Measurements from ENCODE around the gene CLIC3. TPM values are rescaled to one million over a fixed set of nuclear protein-coding genes. Genes with fewer than 3 reads are reported as not detected.
A peak's percentile ranks its signal among the peaks of the same experiment; 100 is the strongest.

The CLIC3 gene
- total and polyA plus RNA-seq, 8 donors, result 0.24 to 1.3 (median 0.41) TPM; not detected in 1

DNA sequence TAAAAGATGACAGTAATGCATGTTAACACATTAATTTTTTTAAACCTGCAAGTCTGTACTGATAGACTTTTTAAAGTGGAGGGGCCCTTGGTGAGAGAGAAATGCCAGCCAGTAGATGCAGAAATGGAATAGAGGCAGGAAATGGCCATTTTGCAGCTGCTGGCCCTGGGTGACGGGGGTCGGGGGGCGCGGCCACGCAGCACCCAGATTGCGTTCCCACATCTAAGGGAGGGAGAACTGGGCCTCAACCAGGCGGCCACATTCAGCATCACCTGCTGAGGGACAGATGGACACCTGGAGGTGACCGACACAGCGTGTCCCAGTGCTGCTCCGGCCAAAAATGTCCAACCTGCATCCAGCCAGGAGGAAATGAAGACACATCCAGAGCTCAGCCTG, 6.3 kb upstream of the CLIC3 start:
- 69 to 82% methylated on average over 10 of the region's 10 CpGs for WGBS, 2 donors
- Histone ChIP-seq H3K9me3 (no peaks in the 10 kb centered on the region), H3K27ac (no peak overlapping the region), H3K4me3 (no peak overlapping the region), H3K27me3 (no peaks in the 10 kb centered on the region), H3K36me3 (no peaks in the 10 kb centered on the region), H3K4me1 (no peaks in the 10 kb centered on the region)
- ATAC-seq, result no peak
- no peak for FAIRE-seq
- no peak for DNase-seq
- no peak for TF ChIP-seq CTCF (IDR thresholded peaks at IDR 0.05)
- intact Hi-C loops (cut with DNase I), result no loop called here

GRCh38 chr9:137001857-137002645, 5.7 kb upstream of the CLIC3 start:
- Histone ChIP-seq H3K27me3 (no peaks in the 10 kb centered on the region), H3K4me3 (no peak overlapping the region), H3K36me3 (no peaks in the 10 kb centered on the region), H3K27ac (no peak overlapping the region), H3K4me1 (no peaks in the 10 kb centered on the region), H3K9me3 (no peaks in the 10 kb centered on the region)
- FAIRE-seq (no peak), ATAC-seq (no peak), DNase-seq (no peak)
- 65 to 80% methylated on average over 19 to 20 of the region's 20 CpGs for WGBS, 2 donors
- no peak for TF ChIP-seq CTCF (IDR thresholded peaks at IDR 0.05)
- intact Hi-C loops (cut with DNase I), result no loop called here

GRCh38 chr9:137000177-137000930, 4.0 kb upstream of the CLIC3 start:
- Histone ChIP-seq H3K27ac (no peak overlapping the region), H3K4me3 (no peak overlapping the region), H3K36me3 (no peaks in the 10 kb centered on the region), H3K27me3 (no peaks in the 10 kb centered on the region), H3K9me3 (no peaks in the 10 kb centered on the region), H3K4me1 (no peaks in the 10 kb centered on the region)
- 66 to 72% methylated on average over 10 of the region's 10 CpGs for WGBS, 2 donors
- intact Hi-C loops (cut with DNase I), result no loop called here
- DNase-seq (no peak), ATAC-seq (peak in 2 of 4 donors; percentile 27 to 47), FAIRE-seq (no peak)
- TF ChIP-seq CTCF (IDR thresholded peaks at IDR 0.05), result no peak

GRCh38 chr9:136997830-136998234, 1.5 kb upstream of the CLIC3 start:
- intact Hi-C loops (cut with DNase I), result no loop called here
- Histone ChIP-seq H3K9me3 (no peaks in the 10 kb centered on the region), H3K36me3 (no peaks in the 10 kb centered on the region), H3K27ac (no peak overlapping the region), H3K4me3 (no peak overlapping the region), H3K4me1 (peaks cover 0 to 6% (median 6%) of the 10 kb centered on the region in 3 donors), H3K27me3 (no peaks in the 10 kb centered on the region)
- DNase-seq, result no peak
- no peak for ATAC-seq
- WGBS, 2 donors, result 73 to 81% methylated on average over 18 of the region's 18 CpGs
- FAIRE-seq, result no peak
- TF ChIP-seq CTCF (IDR thresholded peaks at IDR 0.05), result no peak

- Histone ChIP-seq H3K4me3 (no peak overlapping the region), H3K9me3 (no peaks in the 10 kb centered on the region), H3K36me3 (no peaks in the 10 kb centered on the region), H3K4me1 (peaks cover 0 to 7% (median 7%) of the 10 kb centered on the region in 3 donors), H3K27ac (no peak overlapping the region), H3K27me3 (no peaks in the 10 kb centered on the region)
- intact Hi-C loops (cut with DNase I), result no loop called here
- no peak for TF ChIP-seq CTCF (IDR thresholded peaks at IDR 0.05)
- ATAC-seq (no peak), FAIRE-seq (no peak), DNase-seq (no peak)
- 73 to 77% methylated on average over 9 to 10 of the region's 10 CpGs for WGBS, 2 donors
Measured at GRCh38 chr9:136997371-136997770, 1.0 kb upstream of the CLIC3 start.

All from pancreas (tissue), 10 donors.